H1 (cell line): ENCODE results near the gene PAX4. TPM values are rescaled to one million over a fixed set of nuclear protein-coding genes. Genes with fewer than 3 reads are reported as not detected.

ENCODE experiments used
- CTCF ChIA-PET: fragments of 300-600 bp; sonication (Branson Sonifier 250); formaldehyde crosslinking; loops from one replicate; lab custom pipeline; 2021; ENCODE audit not compliant: partially characterized antibody; lab: Charles Lee
- POLR2A ChIA-PET: fragments of 300-600 bp; sonication (Branson Sonifier 250); formaldehyde crosslinking; loops from one replicate; lab custom pipeline; 2021; ENCODE audit warnings: inconsistent platforms; ENCODE audit not compliant: partially characterized antibody; lab: Charles Lee
- DNase-seq, 2 experiments: peaks; one replicate each; pipeline versions ENCODE4 v3.0.0 to v3.0.0-alpha.2; 2010 to 2022; ENCODE audit warnings: low spot score in 2 of 2, low read depth in 1 of 2, mixed read lengths in 1 of 2
- FAIRE-seq: peaks from 2 replicates; lab custom pipeline; 2011; peaks lifted over from hg19 to GRCh38; lab: Jason Lieb, UNC
- H2AFZ ChIP-seq: 2 replicates; pipeline ENCODE4 v1.8.1; 2012; ENCODE audit warnings: low read length, inconsistent platforms
- H2AK5ac ChIP-seq: 2 replicates; pipeline ENCODE4 v1.6.1; 2013; ENCODE audit warnings: low read depth, low read length
- H2BK120ac ChIP-seq: replicated peaks from 2 replicates; pipeline ENCODE3; 2013; ENCODE audit warnings: low read depth, low read length, inconsistent platforms
- H2BK12ac ChIP-seq: 2 replicates; pipeline ENCODE4 v1.6.1; 2013; ENCODE audit warnings: low read depth, low read length
- H2BK15ac ChIP-seq: 2 replicates; pipeline ENCODE4 v1.6.1; 2013; ENCODE audit warnings: low read length
- H2BK20ac ChIP-seq: 2 replicates; pipeline ENCODE4 v1.6.1; 2013; ENCODE audit warnings: low read length
- H2BK5ac ChIP-seq: 2 replicates; pipeline ENCODE4 v1.6.1; 2013; ENCODE audit warnings: low read depth, low read length
- H3K14ac ChIP-seq: 2 replicates; pipeline ENCODE4 v1.6.1; 2013; ENCODE audit warnings: inconsistent platforms; ENCODE audit not compliant: insufficient read length
- H3K18ac ChIP-seq: 2 replicates; pipeline ENCODE4 v1.6.1; 2013; ENCODE audit warnings: low read length; ENCODE audit errors: extremely low read depth
- H3K23ac ChIP-seq: 2 replicates; pipeline ENCODE4 v1.6.1; 2013; ENCODE audit warnings: inconsistent platforms; ENCODE audit not compliant: insufficient read length
- H3K23me2 ChIP-seq: 2 replicates; pipeline ENCODE4 v1.6.1; 2013; ENCODE audit warnings: low read depth, low read length
- H3K27ac ChIP-seq: 2 replicates; pipeline ENCODE4 v1.6.1; 2011; ENCODE audit warnings: low read depth, low read length, inconsistent platforms
- H3K27me3 ChIP-seq, 4 experiments: replicated peaks in 1 of 4; 1 replicate in 1 of 4; 2 replicates in 3 of 4; pipeline versions ENCODE4 v1.6.1 to v1.8.1; 2011 to 2013; ENCODE audit warnings: low read length in 3 of 4, mild to moderate bottlenecking in 3 of 4, inconsistent platforms in 2 of 4, mixed read lengths in 2 of 4, moderate library complexity in 1 of 4; ENCODE audit not compliant: control insufficient read depth in 3 of 4, insufficient read depth in 3 of 4; ENCODE audit errors: extremely low read depth in 1 of 4
- H3K36me3 ChIP-seq, 4 experiments: 2 replicates each; pipeline versions ENCODE4 v1.6.1 to v1.8.1; 2011 to 2013; ENCODE audit warnings: mild to moderate bottlenecking in 4 of 4, low read length in 3 of 4, moderate library complexity in 2 of 4, control low read depth in 1 of 4, inconsistent platforms in 1 of 4; ENCODE audit not compliant: insufficient read depth in 4 of 4, control insufficient read depth in 2 of 4
- H3K4ac ChIP-seq: replicated peaks from 2 replicates; pipeline ENCODE3; 2013; ENCODE audit warnings: low read length, low read depth, mixed read lengths, inconsistent platforms; ENCODE audit not compliant: insufficient read length
- H3K4me1 ChIP-seq, 4 experiments: replicated peaks in 1 of 4; 1 replicate in 1 of 4; 2 replicates in 3 of 4; pipeline versions ENCODE4 v1.6.1 to v1.8.1; 2011 to 2013; ENCODE audit warnings: low read length in 3 of 4, inconsistent platforms in 2 of 4, mixed read lengths in 1 of 4; ENCODE audit not compliant: insufficient read depth in 4 of 4, control insufficient read depth in 3 of 4
- H3K4me2 ChIP-seq, 2 experiments: 2 replicates each; pipeline versions ENCODE4 v1.6.1 to v1.8.1; 2011 to 2013; ENCODE audit warnings: low read depth in 2 of 2, low read length in 2 of 2, control low read depth in 1 of 2, inconsistent platforms in 1 of 2, mild to moderate bottlenecking in 1 of 2; ENCODE audit not compliant: insufficient read depth in 1 of 2
- H3K4me3 ChIP-seq, 4 experiments: fragments of 200-600, 300-600 bp in 1 of 4; sonication (generic), shearing (Covaris generic), sonication (Bioruptor Twin) in 1 of 4; 2 replicates each; pipeline versions ENCODE4 v1.5.1 to v1.8.1; 2011 to 2016; ENCODE audit warnings: low read length in 4 of 4, low read depth in 3 of 4, control low read depth in 2 of 4, inconsistent platforms in 2 of 4, mild to moderate bottlenecking in 2 of 4, mixed read lengths in 1 of 4, moderate library complexity in 1 of 4; ENCODE audit not compliant: insufficient read depth in 2 of 4; ENCODE audit errors: extremely low read depth in 1 of 4
- H3K56ac ChIP-seq: replicated peaks from 2 replicates; pipeline ENCODE3; 2013; ENCODE audit warnings: low read depth, mild to moderate bottlenecking, mixed read lengths, low read length, inconsistent platforms; ENCODE audit not compliant: insufficient read length
- H3K79me1 ChIP-seq: 2 replicates; pipeline ENCODE4 v1.6.1; 2013; ENCODE audit warnings: low read depth, low read length, control low read depth
- H3K79me2 ChIP-seq, 2 experiments: 2 replicates each; pipeline versions ENCODE4 v1.6.1 to v1.8.1; 2012 to 2013; ENCODE audit warnings: low read length in 2 of 2, mild to moderate bottlenecking in 2 of 2, inconsistent platforms in 1 of 2; ENCODE audit not compliant: insufficient read depth in 2 of 2, control insufficient read depth in 1 of 2
- H3K9ac ChIP-seq, 4 experiments: replicated peaks in 1 of 4; 1 replicate in 1 of 4; 2 replicates in 3 of 4; pipeline versions ENCODE4 v1.6.1 to v1.8.1; 2011 to 2013; ENCODE audit warnings: low read depth in 3 of 4, low read length in 3 of 4, control low read depth in 2 of 4, mild to moderate bottlenecking in 2 of 4, moderate library complexity in 2 of 4, inconsistent platforms in 1 of 4; ENCODE audit errors: extremely low read depth in 1 of 4
- H3K9me3 ChIP-seq, 2 experiments: 2 replicates each; pipeline versions ENCODE4 v1.6.1 to v1.8.1; 2012 to 2013; ENCODE audit warnings: mild to moderate bottlenecking in 2 of 2, moderate library complexity in 2 of 2, control low read depth in 1 of 2, inconsistent platforms in 1 of 2, low read depth in 1 of 2, low read length in 1 of 2, mixed read lengths in 1 of 2; ENCODE audit not compliant: insufficient read depth in 2 of 2
- H4K20me1 ChIP-seq, 2 experiments: replicated peaks in 1 of 2; 2 replicates each; pipeline versions ENCODE3 to v1.8.1; 2011 to 2013; ENCODE audit warnings: inconsistent platforms in 2 of 2, low read length in 2 of 2, mild to moderate bottlenecking in 1 of 2; ENCODE audit not compliant: insufficient read depth in 2 of 2, control insufficient read depth in 1 of 2
- H4K5ac ChIP-seq: 2 replicates; pipeline ENCODE4 v1.6.1; 2013; ENCODE audit warnings: low read length, low read depth, mixed read lengths, inconsistent platforms; ENCODE audit not compliant: insufficient read length
- H4K8ac ChIP-seq: 2 replicates; pipeline ENCODE4 v1.8.0; 2013; ENCODE audit warnings: mild to moderate bottlenecking, moderate library complexity, low read length, inconsistent platforms; ENCODE audit not compliant: insufficient read depth; ENCODE audit errors: extremely low read depth
- H4K91ac ChIP-seq: replicated peaks from 2 replicates; pipeline ENCODE3; 2013; ENCODE audit warnings: low read length, mixed read lengths, inconsistent platforms; ENCODE audit not compliant: insufficient read length
- CTCF ChIP-seq, 3 experiments: IDR thresholded peaks; 1 replicate in 2 of 3; 2 replicates in 1 of 3; pipeline versions ENCODE4 v1.5.1 to v1.6.1; 2011; ENCODE audit warnings: low read length in 3 of 3, mild to moderate bottlenecking in 3 of 3, inconsistent platforms in 2 of 3, low read depth in 1 of 3, moderate library complexity in 1 of 3; ENCODE audit not compliant: insufficient read depth in 1 of 3; ENCODE audit errors: control extremely low read depth in 1 of 3
- E2F6 ChIP-seq: IDR thresholded peaks from 2 replicates; pipeline ENCODE4 v1.6.1; 2012; ENCODE audit warnings: inconsistent platforms
- EGR1 ChIP-seq: IDR thresholded peaks from 2 replicates; pipeline ENCODE4 v1.6.1; 2011; ENCODE audit warnings: low read depth, low read length, borderline replicate concordance
- POLR2A ChIP-seq, 2 experiments: IDR thresholded peaks; 1 replicate in 1 of 2; 2 replicates in 1 of 2; pipeline ENCODE4 v1.6.1; 2011; ENCODE audit warnings: low read depth in 2 of 2, low read length in 2 of 2, mild to moderate bottlenecking in 2 of 2; ENCODE audit errors: control extremely low read depth in 1 of 2
- RAD21 ChIP-seq, 2 experiments: IDR thresholded peaks in 1 of 2; conservative IDR thresholded peaks in 1 of 2; 2 replicates each; pipeline ENCODE4 v1.6.1; 2011; ENCODE audit warnings: low read depth in 2 of 2, low read length in 2 of 2, improper control_type of control experiment in 1 of 2, inconsistent platforms in 1 of 2, mild to moderate bottlenecking in 1 of 2, moderate library complexity in 1 of 2
- TEAD4 ChIP-seq: IDR thresholded peaks from 2 replicates; pipeline ENCODE4 v1.6.1; 2012; ENCODE audit warnings: low read depth, low read length, inconsistent platforms, mixed read lengths
- WGBS, 2 experiments: shearing (Covaris generic) in 1 of 2; methylation state at CpG; one replicate each; pipeline versions ENCODE4 v1.1.6 to v1.1.7; 2013 to 2015; ENCODE audit warnings: low lambda C conversion rate in 2 of 2, mixed read lengths in 2 of 2, inconsistent platforms in 1 of 2, low coverage in 1 of 2, missing lambda C conversion rate in 1 of 2; ENCODE audit not compliant: insufficient replicate concordance in 2 of 2, insufficient coverage in 1 of 2, insufficient read length in 1 of 2; ENCODE audit errors: extremely low coverage in 1 of 2, missing lambda C conversion rate in 1 of 2; 5-methylcytosine and 5-hydroxymethylcytosine counted together
- polyA plus RNA-seq, 7 experiments: library from polyadenylated mRNA; depleted of rRNA in 3 of 7; stranded (reverse) in 5 of 7; unstranded in 2 of 7; fragments of >200 nt in 5 of 7; fragments of 200-250 nt in 2 of 7; gene quantifications; 1 replicate in 5 of 7; 2 replicates in 1 of 7; 4 replicates in 1 of 7; pipeline versions ENCODE4 v1.2.1 to v1.2.3, GENCODE V29; 2011 to 2013; ENCODE audit warnings: missing spikeins in 2 of 7, mixed read lengths in 2 of 7
- total RNA-seq: library from RNA; stranded (reverse); fragmentation: NEBNext Ultra II Directional; extraction: Animal tissue kit (Norgen Biotek cat#: 25700); gene quantifications from 2 replicates; pipeline ENCODE4 v1.2.1, GENCODE V29; 2021

The PAX4 gene
- total and polyA plus RNA-seq, 2 of the 8 experiments (the other 6 are each of a cell fraction or from before 2014, with no cell fraction given) = 0.20 TPM; not detected in 1

GRCh38 chr7:127628445-127628844, 10.5 kb upstream of the PAX4 start:
- H2BK12ac ChIP-seq = peak overlapping the region; percentile 18; the same call in 1 of the 2 replicates
- H3K27ac ChIP-seq = no peak overlapping the region
- no peak for FAIRE-seq
- H2BK5ac ChIP-seq = no peak overlapping the region
- H3K23me2 ChIP-seq = no peaks in the 10 kb centered on the region; the same call in 1 of the 2 replicates
- H3K4me1 ChIP-seq = peaks cover 0 to 6% (median 2%) of the 10 kb centered on the region in 4 experiments; a peak in 4 of 7 replicates
- no peak overlapping the region for H3K14ac ChIP-seq
- no peaks in the 10 kb centered on the region; a peak in 2 of 7 replicates for H3K27me3 ChIP-seq
- 0 out of 2 replicates have a peak, but pooled peaks have one; percentile 18 for TF ChIP-seq EGR1
- no peak for TF ChIP-seq POLR2A (IDR thresholded peaks at IDR 0.05; ENCODE audit: control extremely low read depth in 1 of 2, low read depth in 2 of 2, low read length in 2 of 2)
- no peak for TF ChIP-seq E2F6
- peak; percentile 43 to 63 (median 56) for TF ChIP-seq CTCF (IDR thresholded peaks at IDR 0.05; ENCODE audit: control extremely low read depth in 1 of 3, insufficient read depth in 1 of 3, low read depth in 1 of 3, low read length in 3 of 3)
- peak; percentile 52; the same call in 1 of the 2 replicates for TF ChIP-seq TEAD4
- TF ChIP-seq RAD21 (IDR thresholded peaks at IDR 0.05 in 1 of 2, conservative IDR thresholded peaks at IDR 0.05 in 1 of 2; ENCODE audit: low read depth in 2 of 2, low read length in 2 of 2) = peak; percentile 22 to 34; a peak in 3 of 4 replicates
- no peak overlapping the region for H3K56ac ChIP-seq
- no peaks in the 10 kb centered on the region for H4K20me1 ChIP-seq
- H2AFZ ChIP-seq = peak overlapping the region; percentile 59; the same call in 1 of the 2 replicates
- no peak overlapping the region for H3K4me2 ChIP-seq
- H2BK120ac ChIP-seq = no peak overlapping the region
- no peak overlapping the region for H2AK5ac ChIP-seq
- H3K4me3 ChIP-seq = no peak overlapping the region
- H2BK15ac ChIP-seq = no peak overlapping the region
- no peak overlapping the region for H3K23ac ChIP-seq
- H3K9me3 ChIP-seq = no peaks in the 10 kb centered on the region
- H3K79me2 ChIP-seq = no peaks in the 10 kb centered on the region
- H3K79me1 ChIP-seq = no peaks in the 10 kb centered on the region
- H3K18ac ChIP-seq = no peak overlapping the region
- no peak overlapping the region for H3K4ac ChIP-seq
- no peaks in the 10 kb centered on the region for H3K36me3 ChIP-seq
- no peak overlapping the region for H4K5ac ChIP-seq
- no peak overlapping the region for H2BK20ac ChIP-seq
- 30% methylated on average over 3 of the region's 3 CpGs; no CpG with 5 or more reads in 1 of the 2 experiments for WGBS, 2 experiments
- H3K9ac ChIP-seq = no peak overlapping the region
- H4K8ac ChIP-seq = no peak overlapping the region; the same call in 1 of the 2 replicates
- H4K91ac ChIP-seq = no peak overlapping the region
- ChIA-PET CTCF (interaction anchor here (0.6 to 5.2 kb wide), 50 partner anchors 11 to 550 kb away, joined by 3 to 115 read pairs (median 5); partner anchors contain the start of genes ARF5, FSCN3, GCC1 and PAX4), POLR2A (interaction anchor here (1.5 to 3.2 kb wide), 4 partner anchors 8 to 23 kb away, joined by 3 to 14 read pairs (median 10); no protein-coding TSS in a partner anchor)
- DNase-seq = peak in 1 of 2 experiments; percentile 65
